ENCODE data around the gene DGKB. TPM values are rescaled to one million over a fixed set of nuclear protein-coding genes. Genes with fewer than 3 reads are reported as not detected.

The DGKB gene
- total RNA-seq, 1 donor from 2014 or later: 0.32 TPM

GRCh38 chr7:14602851-14603250 is 299.7 kb downstream of the DGKB start:
- TF ChIP-seq CTCF (IDR thresholded peaks at IDR 0.05): no peak
- Mint-ChIP-seq H3K4me3 (ENCODE audit: unreplicated experiment) (no peak overlapping the region), H3K27ac (ENCODE audit: unreplicated experiment) (no peak overlapping the region), H3K4me1 (ENCODE audit: unreplicated experiment) (no peaks in the 10 kb centered on the region), H3K36me3 (ENCODE audit: unreplicated experiment) (no peaks in the 10 kb centered on the region), H3K27me3 (ENCODE audit: unreplicated experiment) (no peaks in the 10 kb centered on the region), H3K9me3 (ENCODE audit: unreplicated experiment) (no peaks in the 10 kb centered on the region)
- no peak for DNase-seq (ENCODE audit: extremely low spot score, unreplicated experiment)

GRCh38 chr7:14600766-14601367 is 301.7 kb downstream of the DGKB start:
- no peak for TF ChIP-seq CTCF (IDR thresholded peaks at IDR 0.05)

GRCh38 chr7:14598978-14599377 is 303.6 kb downstream of the DGKB start:
- Mint-ChIP-seq H3K27me3 (ENCODE audit: unreplicated experiment) (no peaks in the 10 kb centered on the region), H3K4me1 (ENCODE audit: unreplicated experiment) (peaks cover 8% of the 10 kb centered on the region), H3K9me3 (ENCODE audit: unreplicated experiment) (no peaks in the 10 kb centered on the region), H3K36me3 (ENCODE audit: unreplicated experiment) (no peaks in the 10 kb centered on the region), H3K27ac (ENCODE audit: unreplicated experiment) (no peak overlapping the region), H3K4me3 (ENCODE audit: unreplicated experiment) (no peak overlapping the region)
- TF ChIP-seq CTCF (IDR thresholded peaks at IDR 0.05): no peak
- DNase-seq (ENCODE audit: extremely low spot score, unreplicated experiment): no peak

More at GRCh38 chr7:14600766-14601367, 301.7 kb downstream of the DGKB start:
- no peaks in the 10 kb centered on the region for H3K36me3 Mint-ChIP-seq (ENCODE audit: unreplicated experiment)
- H3K4me3 Mint-ChIP-seq (ENCODE audit: unreplicated experiment): no peak overlapping the region
- no peak for DNase-seq (ENCODE audit: extremely low spot score, unreplicated experiment)
- no peak overlapping the region for H3K27ac Mint-ChIP-seq (ENCODE audit: unreplicated experiment)
- no peaks in the 10 kb centered on the region for H3K9me3 Mint-ChIP-seq (ENCODE audit: unreplicated experiment)
- no peaks in the 10 kb centered on the region for H3K27me3 Mint-ChIP-seq (ENCODE audit: unreplicated experiment)
- H3K4me1 Mint-ChIP-seq (ENCODE audit: unreplicated experiment): peaks cover 8% of the 10 kb centered on the region

GRCh38 chr7:14596421-14596820 is 306.1 kb downstream of the DGKB start:
- no peaks in the 10 kb centered on the region for H3K27me3 Mint-ChIP-seq (ENCODE audit: unreplicated experiment)
- H3K4me3 Mint-ChIP-seq (ENCODE audit: unreplicated experiment): no peak overlapping the region
- no peaks in the 10 kb centered on the region for H3K9me3 Mint-ChIP-seq (ENCODE audit: unreplicated experiment)

GRCh38 chr7:14590206-14590605 is 312.3 kb downstream of the DGKB start:
- H3K9me3 Mint-ChIP-seq (ENCODE audit: unreplicated experiment): peaks cover 6% of the 10 kb centered on the region
- TF ChIP-seq CTCF (IDR thresholded peaks at IDR 0.05): no peak
- H3K4me1 Mint-ChIP-seq (ENCODE audit: unreplicated experiment): no peaks in the 10 kb centered on the region
- no peak overlapping the region for H3K27ac Mint-ChIP-seq (ENCODE audit: unreplicated experiment)
- no peak for DNase-seq (ENCODE audit: extremely low spot score, unreplicated experiment)
- no peaks in the 10 kb centered on the region for H3K27me3 Mint-ChIP-seq (ENCODE audit: unreplicated experiment)
- no peaks in the 10 kb centered on the region for H3K36me3 Mint-ChIP-seq (ENCODE audit: unreplicated experiment)
- H3K4me3 Mint-ChIP-seq (ENCODE audit: unreplicated experiment): no peak overlapping the region

More at GRCh38 chr7:14596421-14596820, 306.1 kb downstream of the DGKB start:
- Mint-ChIP-seq H3K4me1 (ENCODE audit: unreplicated experiment) (peaks cover 8% of the 10 kb centered on the region), H3K36me3 (ENCODE audit: unreplicated experiment) (no peaks in the 10 kb centered on the region), H3K27ac (ENCODE audit: unreplicated experiment) (no peak overlapping the region)
- DNase-seq (ENCODE audit: extremely low spot score, unreplicated experiment): no peak
- TF ChIP-seq CTCF (IDR thresholded peaks at IDR 0.05): no peak

All from osteocyte (in vitro differentiated cells).